ENCODE measurements around the gene RIC3. TPM values are rescaled to one million over a fixed set of nuclear protein-coding genes. Genes with fewer than 3 reads are reported as not detected.
A peak's percentile ranks its signal among the peaks of the same experiment; 100 is the strongest.

RIC3 gene
- total RNA-seq, 1 donor from 2014 or later: 3.0 TPM

- no peak overlapping the region for H2AFZ ChIP-seq (ENCODE audit: low read depth, low read length)
- no peak for TF ChIP-seq CTCF (IDR thresholded peaks at IDR 0.05; ENCODE audit: insufficient read depth, low read depth, low read length)
- no peak for TF ChIP-seq EZH2 (IDR thresholded peaks at IDR 0.05; ENCODE audit: insufficient read depth, low read length)
- H3K27ac ChIP-seq (ENCODE audit: low read depth, low read length): no peak overlapping the region
- DNase-seq (ENCODE audit: low read depth) (no peak), FAIRE-seq (no peak)
- H3K27me3 Mint-ChIP-seq (ENCODE audit: low read depth, unreplicated experiment): peaks cover 30% of the 10 kb centered on the region
- no peaks in the 10 kb centered on the region for H3K27me3 ChIP-seq (ENCODE audit: insufficient read depth, low read length)
- no peaks in the 10 kb centered on the region for H3K36me3 Mint-ChIP-seq (ENCODE audit: low read depth, unreplicated experiment)
- no peaks in the 10 kb centered on the region for H3K9me3 ChIP-seq (ENCODE audit: insufficient read depth, low read depth, low read length)
- no peaks in the 10 kb centered on the region for H3K79me2 ChIP-seq (ENCODE audit: insufficient read depth, low read length)
- no peaks in the 10 kb centered on the region for H3K4me1 Mint-ChIP-seq (ENCODE audit: low read depth, unreplicated experiment)
- no peaks in the 10 kb centered on the region for H3K9me3 Mint-ChIP-seq (ENCODE audit: unreplicated experiment)
- no peaks in the 10 kb centered on the region for H3K4me1 ChIP-seq (ENCODE audit: insufficient read depth, low read length)
- H3K27ac Mint-ChIP-seq (ENCODE audit: unreplicated experiment): no peak overlapping the region
- no peaks in the 10 kb centered on the region for H3K36me3 ChIP-seq (ENCODE audit: insufficient read depth, low read length)
- H3K4me3 ChIP-seq (ENCODE audit: insufficient read depth, low read depth, low read length): no peak overlapping the region
- no peak overlapping the region for H3K4me2 ChIP-seq (ENCODE audit: low read length)
- no peak overlapping the region for H3K4me3 Mint-ChIP-seq (ENCODE audit: unreplicated experiment)
- H3K9ac ChIP-seq (ENCODE audit: low read length): no peak overlapping the region
- H4K20me1 ChIP-seq (ENCODE audit: insufficient read depth, low read length): no peaks in the 10 kb centered on the region
Measured at GRCh38 chr11:8059030-8059429, 109.8 kb downstream of the RIC3 start.

GRCh38 chr11:8058216-8058615, 110.6 kb downstream of the RIC3 start:
- no peak for DNase-seq (ENCODE audit: low read depth)
- Histone ChIP-seq H3K9me3 (ENCODE audit: insufficient read depth, low read depth, low read length) (no peaks in the 10 kb centered on the region), H3K27ac (ENCODE audit: low read depth, low read length) (no peak overlapping the region), H3K9ac (ENCODE audit: low read length) (no peak overlapping the region), H3K79me2 (ENCODE audit: insufficient read depth, low read length) (no peaks in the 10 kb centered on the region), H3K4me3 (ENCODE audit: insufficient read depth, low read depth, low read length) (no peak overlapping the region), H3K4me2 (ENCODE audit: low read length) (no peak overlapping the region), H2AFZ (ENCODE audit: low read depth, low read length) (no peak overlapping the region), H3K27me3 (ENCODE audit: insufficient read depth, low read length) (no peaks in the 10 kb centered on the region), H3K4me1 (ENCODE audit: insufficient read depth, low read length) (no peaks in the 10 kb centered on the region), H4K20me1 (ENCODE audit: insufficient read depth, low read length) (no peaks in the 10 kb centered on the region), H3K36me3 (ENCODE audit: insufficient read depth, low read length) (no peaks in the 10 kb centered on the region)
- FAIRE-seq: no peak
- no peak overlapping the region for H3K4me3 Mint-ChIP-seq (ENCODE audit: unreplicated experiment)
- no peaks in the 10 kb centered on the region for H3K9me3 Mint-ChIP-seq (ENCODE audit: unreplicated experiment)
- H3K4me1 Mint-ChIP-seq (ENCODE audit: low read depth, unreplicated experiment): no peaks in the 10 kb centered on the region
- H3K27me3 Mint-ChIP-seq (ENCODE audit: low read depth, unreplicated experiment): peaks cover 27% of the 10 kb centered on the region
- H3K36me3 Mint-ChIP-seq (ENCODE audit: low read depth, unreplicated experiment): no peaks in the 10 kb centered on the region
- TF ChIP-seq CTCF (IDR thresholded peaks at IDR 0.05; ENCODE audit: insufficient read depth, low read depth, low read length) (no peak), EZH2 (IDR thresholded peaks at IDR 0.05; ENCODE audit: insufficient read depth, low read length) (no peak)
- H3K27ac Mint-ChIP-seq (ENCODE audit: unreplicated experiment): no peak overlapping the region

- Histone ChIP-seq H3K9me3 (ENCODE audit: insufficient read depth, low read depth, low read length) (no peaks in the 10 kb centered on the region), H3K9ac (ENCODE audit: low read length) (no peak overlapping the region), H3K27ac (ENCODE audit: low read depth, low read length) (no peak overlapping the region), H3K4me2 (ENCODE audit: low read length) (no peak overlapping the region), H3K4me3 (ENCODE audit: insufficient read depth, low read depth, low read length) (no peak overlapping the region), H3K4me1 (ENCODE audit: insufficient read depth, low read length) (no peaks in the 10 kb centered on the region), H4K20me1 (ENCODE audit: insufficient read depth, low read length) (no peaks in the 10 kb centered on the region), H2AFZ (ENCODE audit: low read depth, low read length) (no peak overlapping the region), H3K36me3 (ENCODE audit: insufficient read depth, low read length) (no peaks in the 10 kb centered on the region), H3K79me2 (ENCODE audit: insufficient read depth, low read length) (no peaks in the 10 kb centered on the region), H3K27me3 (ENCODE audit: insufficient read depth, low read length) (no peaks in the 10 kb centered on the region)
- no peak for TF ChIP-seq EZH2 (IDR thresholded peaks at IDR 0.05; ENCODE audit: insufficient read depth, low read length)
- TF ChIP-seq CTCF (IDR thresholded peaks at IDR 0.05; ENCODE audit: insufficient read depth, low read depth, low read length): no peak
- Mint-ChIP-seq H3K27me3 (ENCODE audit: low read depth, unreplicated experiment) (peaks cover 22% of the 10 kb centered on the region), H3K4me1 (ENCODE audit: low read depth, unreplicated experiment) (no peaks in the 10 kb centered on the region), H3K4me3 (ENCODE audit: unreplicated experiment) (no peak overlapping the region), H3K27ac (ENCODE audit: unreplicated experiment) (no peak overlapping the region), H3K9me3 (ENCODE audit: unreplicated experiment) (no peaks in the 10 kb centered on the region), H3K36me3 (ENCODE audit: low read depth, unreplicated experiment) (no peaks in the 10 kb centered on the region)
- FAIRE-seq: no peak
- peak; percentile 25 for DNase-seq (ENCODE audit: low read depth)
Measured at GRCh38 chr11:8056810-8057463, 111.9 kb downstream of the RIC3 start.
